Medulla oblongata (tissue), 1 donor: ENCODE measurements around the gene SIGLEC5.
"Not testable (repeated sequence)": the region's sequence is repeated elsewhere in the genome, so short reads cannot be mapped to it uniquely, and the experiment has no call there.

Source experiments
- DNase-seq: peaks from one replicate; pipeline ENCODE4 v3.0.0-alpha.2; 2015; ENCODE audit errors: extremely low spot score

SIGLEC5 gene, protein sequence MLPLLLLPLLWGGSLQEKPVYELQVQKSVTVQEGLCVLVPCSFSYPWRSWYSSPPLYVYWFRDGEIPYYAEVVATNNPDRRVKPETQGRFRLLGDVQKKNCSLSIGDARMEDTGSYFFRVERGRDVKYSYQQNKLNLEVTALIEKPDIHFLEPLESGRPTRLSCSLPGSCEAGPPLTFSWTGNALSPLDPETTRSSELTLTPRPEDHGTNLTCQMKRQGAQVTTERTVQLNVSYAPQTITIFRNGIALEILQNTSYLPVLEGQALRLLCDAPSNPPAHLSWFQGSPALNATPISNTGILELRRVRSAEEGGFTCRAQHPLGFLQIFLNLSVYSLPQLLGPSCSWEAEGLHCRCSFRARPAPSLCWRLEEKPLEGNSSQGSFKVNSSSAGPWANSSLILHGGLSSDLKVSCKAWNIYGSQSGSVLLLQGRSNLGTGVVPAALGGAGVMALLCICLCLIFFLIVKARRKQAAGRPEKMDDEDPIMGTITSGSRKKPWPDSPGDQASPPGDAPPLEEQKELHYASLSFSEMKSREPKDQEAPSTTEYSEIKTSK

DNA sequence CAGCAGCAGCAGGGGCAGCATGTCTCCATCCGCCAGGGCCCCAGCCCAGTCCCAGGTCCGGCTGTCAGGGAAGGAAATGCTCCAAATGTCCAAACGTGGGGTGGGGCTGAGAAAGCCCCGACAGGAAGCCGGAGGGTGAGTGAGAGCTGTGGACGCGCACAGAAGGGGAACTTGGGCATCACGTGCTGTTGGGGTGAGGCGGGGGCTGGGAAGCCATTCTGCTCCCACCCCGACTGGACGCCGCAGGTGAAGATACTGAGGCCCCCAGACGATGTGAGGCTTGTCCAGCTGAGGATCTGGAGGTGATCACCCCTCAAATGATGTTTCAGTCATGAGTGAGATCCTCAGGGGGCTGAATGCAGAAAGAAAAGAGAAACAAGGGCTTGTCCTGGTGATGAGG lies at the start of gene SIGLEC5:
TSS of gene SIGLEC5 (minus strand) at position 87 of the 400 bp plus-strand sequence. CDS start at position 21, 66 bp downstream.
- DNase-seq: not testable (repeated sequence)

GRCh38 chr19:51676566-51677083 lies 46.4 kb upstream of the SIGLEC5 start:
- no peak for DNase-seq

DNA sequence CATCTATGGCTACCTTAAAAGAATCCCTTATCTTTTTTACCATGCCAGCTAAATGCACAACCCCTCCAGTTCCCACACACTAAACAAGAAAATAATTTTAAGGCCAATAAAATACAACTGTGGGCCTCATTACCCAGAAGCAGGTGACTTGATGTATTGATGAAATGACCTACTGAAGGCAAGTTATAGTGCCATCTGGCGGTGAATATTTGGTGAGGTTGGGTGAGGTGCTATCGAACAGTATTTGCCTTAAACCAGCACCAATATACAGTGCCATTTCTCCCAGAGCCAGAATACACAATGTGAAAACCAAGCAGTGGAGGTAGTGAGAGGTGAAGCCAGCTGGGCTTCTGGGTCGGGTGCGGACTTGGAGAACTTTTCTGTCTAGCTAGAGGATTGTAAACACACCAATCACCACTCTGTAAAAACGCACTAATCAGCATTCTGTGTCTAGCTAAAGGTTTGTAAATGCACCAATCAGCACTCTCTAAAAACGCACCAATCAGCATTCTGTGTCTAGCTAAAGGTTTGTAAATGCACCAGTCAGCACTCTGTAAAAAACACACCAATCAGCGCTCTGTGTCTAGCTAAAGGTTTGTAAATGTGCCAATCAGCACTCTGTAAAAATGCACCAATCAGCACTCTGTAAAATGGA lies 45.8 kb upstream of the SIGLEC5 start:
- DNase-seq: not testable (repeated sequence)

DNA sequence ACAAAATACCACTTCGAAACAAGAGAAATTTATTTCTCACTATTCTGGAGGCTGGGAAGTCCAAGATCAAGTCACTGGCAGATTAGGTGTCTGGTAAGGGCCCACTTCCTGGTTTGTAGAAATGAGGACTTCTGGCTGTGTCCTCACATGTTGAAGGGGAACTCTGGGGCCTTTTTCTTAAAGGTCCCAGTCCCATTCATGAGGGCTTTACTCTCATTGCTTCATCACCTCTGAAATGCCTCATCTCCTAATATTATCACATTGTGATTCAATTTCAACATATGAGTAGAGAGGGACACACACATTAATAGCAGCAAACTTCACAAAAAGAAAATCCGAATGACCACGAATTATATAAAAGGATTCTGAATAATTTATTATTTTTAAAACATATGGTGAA lies 38.0 kb upstream of the SIGLEC5 start:
- DNase-seq: no peak

GRCh38 chr19:51664997-51665396 lies 34.8 kb upstream of the SIGLEC5 start:
- DNase-seq: no peak

DNA sequence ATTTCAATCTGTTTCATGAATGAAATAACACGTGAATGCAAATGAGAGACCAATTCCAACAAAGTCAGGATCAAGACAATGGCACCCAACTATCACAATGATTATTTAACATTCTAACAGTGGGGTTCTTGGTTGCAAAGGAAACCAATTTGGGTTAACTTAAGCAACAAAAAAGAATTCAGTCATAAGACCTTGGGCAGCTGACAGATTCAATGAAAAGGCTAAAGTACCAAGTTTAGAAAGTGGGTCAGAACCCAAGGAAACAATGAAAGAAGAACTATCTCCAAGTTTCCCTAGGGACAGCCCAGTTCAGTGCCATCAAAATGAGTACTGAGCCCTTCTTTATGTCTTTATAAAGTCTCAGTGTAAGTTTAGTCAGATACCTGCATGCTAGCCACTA lies 33.9 kb upstream of the SIGLEC5 start:
- DNase-seq: peak; percentile 68

DNA sequence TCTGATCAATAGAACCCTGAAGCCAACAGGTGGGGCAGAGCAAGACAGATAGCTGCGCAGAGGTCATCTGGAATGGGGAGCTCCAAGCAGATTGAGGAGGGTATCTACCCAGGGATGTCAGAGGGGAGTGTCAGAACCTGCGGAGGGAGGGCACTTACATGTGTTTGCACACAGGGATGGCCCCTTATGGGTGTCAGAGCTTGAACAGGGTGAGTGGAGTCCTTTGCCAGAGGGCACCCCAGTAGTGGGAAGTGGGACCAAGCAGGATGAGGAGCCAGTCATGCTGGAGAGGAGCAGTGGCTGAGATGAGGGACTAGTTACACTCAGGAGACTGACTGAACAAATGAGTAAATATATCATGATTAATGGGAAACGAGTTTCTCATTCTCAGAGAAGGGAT lies 33.4 kb upstream of the SIGLEC5 start:
- DNase-seq: no peak

DNA sequence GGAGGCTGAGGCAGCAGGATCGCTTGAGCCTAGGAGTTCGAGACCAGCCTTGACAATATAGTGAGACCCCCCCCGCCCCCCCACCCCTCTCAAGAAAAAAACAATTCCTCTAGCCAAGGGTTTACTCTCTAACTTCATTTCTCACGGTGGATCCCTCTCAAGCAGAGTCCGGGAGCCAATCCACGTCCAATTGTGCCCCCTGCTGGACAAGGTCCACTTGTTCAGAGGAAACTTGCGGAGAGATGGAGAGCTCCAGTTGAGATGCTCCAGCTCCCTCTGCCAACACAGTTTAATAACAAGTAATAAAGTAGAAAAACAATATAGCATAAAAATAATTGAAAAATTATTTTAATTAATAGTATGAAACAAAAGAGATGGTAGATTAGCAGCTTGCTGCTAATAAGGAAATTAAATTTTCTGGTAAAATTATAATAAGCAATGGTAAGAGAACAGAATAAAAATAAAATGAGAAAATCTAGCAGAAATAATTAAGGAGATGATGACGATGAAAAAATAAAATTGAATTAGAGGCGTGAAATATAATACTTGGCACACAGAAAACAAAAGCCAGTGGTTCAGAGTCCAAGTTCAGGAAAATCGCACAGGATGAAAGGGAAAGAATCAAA lies 30.9 kb upstream of the SIGLEC5 start:
- DNase-seq: peak; percentile 96

DNA sequence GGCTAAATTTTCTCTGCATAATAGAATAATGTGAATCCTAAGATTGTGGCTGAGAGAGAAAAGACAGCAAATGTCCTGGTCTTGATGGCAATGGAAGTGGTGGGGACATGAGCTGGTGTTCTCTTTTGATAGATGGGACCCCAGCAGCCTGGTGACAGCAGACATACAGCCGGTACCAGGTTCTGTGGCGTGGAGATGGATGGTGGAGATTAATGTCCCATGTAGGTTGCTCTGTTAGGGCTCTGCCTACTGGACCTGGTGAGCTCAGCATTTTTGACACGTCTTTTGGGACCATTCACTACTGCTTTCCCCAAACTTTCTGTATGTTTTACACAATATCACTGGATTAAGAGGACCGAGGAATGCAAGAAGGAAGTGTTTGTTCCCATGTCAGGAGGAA lies 24.6 kb upstream of the SIGLEC5 start:
- no peak for DNase-seq

DNA sequence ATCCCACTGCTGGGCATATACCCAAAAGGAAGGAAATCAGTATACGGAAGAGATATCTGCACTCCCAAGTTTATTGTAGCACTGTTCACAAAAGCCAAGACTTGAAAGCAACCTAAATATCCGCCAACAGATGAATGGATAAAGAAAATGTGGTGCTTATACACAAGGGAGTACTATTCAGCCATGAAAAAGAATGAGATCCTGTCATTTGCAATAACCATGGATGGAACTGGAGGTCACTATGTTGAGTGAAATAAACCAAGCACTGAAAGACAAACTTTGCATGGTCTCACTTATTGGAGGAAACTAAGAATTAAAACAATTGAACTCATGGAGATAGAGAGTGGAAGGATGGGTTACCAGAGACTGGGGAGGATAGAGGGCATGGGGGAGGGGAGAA lies 23.0 kb upstream of the SIGLEC5 start:
- DNase-seq: no peak

GRCh38 chr19:51652266-51652665 lies 22.1 kb upstream of the SIGLEC5 start:
- DNase-seq: no peak

DNA sequence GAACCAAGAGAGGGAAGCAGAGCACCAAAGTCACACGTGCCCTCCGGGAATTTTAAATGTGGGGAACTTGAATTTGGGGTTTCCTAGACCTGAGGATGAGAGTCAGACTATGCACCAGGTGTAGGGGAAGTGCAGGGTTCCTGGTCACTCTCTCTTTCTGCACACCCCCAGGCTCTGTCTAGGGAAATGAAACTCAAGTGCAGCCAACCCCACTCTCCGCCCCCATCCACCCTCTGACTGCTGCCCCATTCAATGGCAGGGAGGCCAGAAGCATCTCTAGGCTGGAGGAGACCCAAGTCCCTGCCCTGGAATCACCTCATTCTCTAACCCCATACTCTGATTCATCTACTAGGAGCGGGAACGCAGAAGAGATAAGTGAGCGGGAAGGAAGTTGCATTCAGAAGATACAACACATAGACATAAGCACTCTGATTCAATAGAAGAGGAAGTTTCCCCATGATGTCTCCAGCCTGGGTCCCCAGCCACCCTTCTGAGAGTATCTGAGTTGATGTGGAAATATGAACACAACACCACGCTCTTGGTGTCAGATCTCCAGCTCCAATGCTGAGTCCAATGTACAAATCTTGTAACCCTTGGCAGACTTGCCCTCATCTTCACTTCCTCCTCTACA lies 21.1 kb upstream of the SIGLEC5 start:
- peak; percentile 62 for DNase-seq

DNA sequence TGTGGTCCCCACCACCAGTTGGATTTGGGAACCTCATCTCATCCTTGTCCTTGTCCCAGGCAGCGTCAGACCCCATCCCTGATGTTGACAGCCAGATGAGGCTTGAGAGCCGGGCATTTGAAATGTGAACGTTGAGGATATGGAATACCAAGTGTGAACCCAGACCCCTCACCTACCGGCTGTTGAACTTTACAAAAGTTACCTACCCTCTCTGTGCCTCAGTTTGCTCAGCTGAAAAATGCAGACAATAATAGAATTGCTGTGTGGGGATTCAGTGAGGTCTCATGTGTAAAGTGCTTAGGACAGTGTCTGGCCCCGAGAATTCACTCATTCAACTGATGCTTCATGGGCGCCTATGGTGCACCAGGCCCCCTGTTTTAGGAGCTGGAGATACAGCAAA lies 17.1 kb upstream of the SIGLEC5 start:
- no peak for DNase-seq

- not testable (repeated sequence) for DNase-seq
Measured at GRCh38 chr19:51646730-51647129, 16.5 kb upstream of the SIGLEC5 start, which contains the start of gene SIGLEC14. SIGLEC14 (minus strand) TSS chr19:51646825; CDS start chr19:51646759, 66 bp downstream.

DNA sequence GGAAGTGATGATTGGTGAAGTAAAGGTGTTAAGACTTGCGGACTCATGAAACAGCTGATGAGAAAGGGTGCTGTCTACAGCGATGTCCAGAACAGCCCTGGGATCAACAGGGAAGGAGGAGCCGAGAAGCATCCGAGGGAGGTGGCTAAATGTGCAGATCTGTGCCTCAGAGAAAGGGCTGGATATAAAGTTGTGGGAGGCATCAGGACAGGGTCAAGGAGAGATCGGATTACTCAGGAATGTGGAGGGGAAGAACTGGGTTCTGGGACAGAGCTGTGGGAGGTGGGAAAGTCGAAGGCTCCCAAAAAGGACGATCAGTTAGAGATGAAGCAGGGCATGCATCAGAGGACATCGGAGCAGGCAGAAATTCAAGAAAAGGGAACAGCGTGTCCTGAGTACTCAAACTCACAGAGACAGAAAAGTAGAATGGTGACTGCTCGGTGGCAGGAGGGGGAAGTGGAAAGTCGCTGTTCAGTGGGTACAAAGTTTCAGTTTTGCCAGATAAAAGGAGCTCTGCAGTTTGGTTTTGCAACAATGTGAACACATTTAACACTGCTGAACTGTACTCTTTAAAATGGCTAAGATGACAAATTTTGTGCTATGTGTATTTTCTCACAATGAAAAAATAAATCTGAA lies 14.6 kb upstream of the SIGLEC5 start:
- peak; percentile 62 for DNase-seq

- DNase-seq: no peak
Measured at GRCh38 chr19:51641648-51642047, 11.4 kb upstream of the SIGLEC5 start.

DNA sequence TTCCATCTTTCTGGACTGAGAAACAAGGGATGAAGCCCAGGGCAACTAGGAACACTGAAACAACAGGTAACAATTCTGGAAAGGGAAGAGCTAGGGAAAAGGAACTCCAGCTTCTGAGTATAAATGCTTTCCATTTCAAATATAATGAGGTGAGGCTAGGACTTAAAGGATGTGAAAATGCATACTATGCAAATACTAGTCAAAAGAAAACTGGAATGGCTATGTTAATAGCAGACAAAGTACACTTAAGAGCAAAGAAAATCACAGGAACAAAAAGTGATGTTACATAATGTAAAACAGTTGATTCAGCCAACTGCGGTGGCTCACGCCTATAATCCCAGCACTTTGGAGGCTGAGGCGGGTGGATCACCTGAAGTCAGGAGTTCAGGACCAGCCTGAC lies 10.2 kb upstream of the SIGLEC5 start:
- no peak for DNase-seq

GRCh38 chr19:51639916-51640315 lies 9.7 kb upstream of the SIGLEC5 start:
- no peak for DNase-seq

GRCh38 chr19:51637362-51637978 lies 7.3 kb upstream of the SIGLEC5 start:
- no peak for DNase-seq

GRCh38 chr19:51632126-51632525 lies 1.9 kb upstream of the SIGLEC5 start:
- no peak for DNase-seq
